Skeletal muscle tissue (tissue), 4 donors: Measurements from ENCODE around the gene TMEM223. TPM values are rescaled to one million over a fixed set of nuclear protein-coding genes. Genes with fewer than 3 reads are reported as not detected.
A peak's percentile ranks its signal among the peaks of the same experiment; 100 is the strongest.

Source experiments
- H3K27ac ChIP-seq: one replicate; pipeline ENCODE4 v1.7.0; 2013; ENCODE audit warnings: mild to moderate bottlenecking, low read depth, low read length, inconsistent platforms
- H3K27me3 ChIP-seq, 3 donors: one replicate each; pipeline ENCODE4 v1.7.0; 2013; ENCODE audit warnings: low read length in 3 of 3; ENCODE audit not compliant: control insufficient read depth in 3 of 3, insufficient read depth in 3 of 3
- H3K36me3 ChIP-seq, 3 donors: one replicate each; pipeline ENCODE4 v1.7.0; 2013; ENCODE audit warnings: low read length in 3 of 3; ENCODE audit not compliant: control insufficient read depth in 3 of 3, insufficient read depth in 3 of 3
- H3K4me1 ChIP-seq, 3 donors: one replicate each; pipeline ENCODE4 v1.7.0; 2013; ENCODE audit warnings: low read length in 3 of 3, mild to moderate bottlenecking in 3 of 3; ENCODE audit not compliant: control insufficient read depth in 3 of 3, insufficient read depth in 3 of 3
- H3K4me3 ChIP-seq, 3 donors: one replicate each; pipeline ENCODE4 v1.7.0; 2013; ENCODE audit warnings: low read length in 3 of 3
- H3K9ac ChIP-seq, 3 donors: one replicate each; pipeline ENCODE4 v1.7.0; 2013; ENCODE audit warnings: low read length in 3 of 3, mild to moderate bottlenecking in 3 of 3, moderate library complexity in 2 of 3, low read depth in 1 of 3
- H3K9me3 ChIP-seq, 3 donors: one replicate each; pipeline ENCODE4 v1.7.0; 2013; ENCODE audit warnings: low read length in 3 of 3; ENCODE audit not compliant: control insufficient read depth in 3 of 3
- total RNA-seq: library from RNA; depleted of rRNA; stranded (reverse); fragments of >200 nt; gene quantifications from one replicate; pipeline ENCODE4 v1.2.3, GENCODE V29; 2014
- donor health status: Osteomylitis.

Gene TMEM223
- total RNA-seq, 1 donor from 2014 or later, result 20.9 TPM

DNA sequence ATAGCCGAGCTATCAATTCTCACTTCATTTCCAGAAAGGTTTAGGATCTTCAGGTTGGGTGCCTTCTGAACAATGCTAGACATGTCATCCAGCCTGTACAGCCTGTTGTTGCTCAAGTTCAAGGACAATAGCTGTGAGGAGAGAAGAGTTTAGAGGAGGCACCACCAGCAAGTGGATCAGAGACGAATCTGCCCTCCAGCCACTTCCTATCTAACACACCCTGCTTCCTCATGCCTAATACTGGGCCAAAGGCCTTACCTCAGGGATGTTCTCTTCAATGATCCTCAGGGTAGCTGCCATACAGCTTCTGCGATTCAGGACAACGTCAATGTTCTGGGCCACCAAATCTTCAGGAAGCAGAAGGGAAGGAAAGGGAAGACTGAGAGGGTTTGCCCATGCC, 9.3 kb upstream of the TMEM223 start:
- Histone ChIP-seq H3K9me3 (no peaks in the 10 kb centered on the region), H3K27ac (no peak overlapping the region), H3K4me3 (no peak overlapping the region), H3K9ac (no peak overlapping the region), H3K4me1 (peaks cover 12 to 18% (median 18%) of the 10 kb centered on the region in 3 donors), H3K36me3 (peaks cover 66 to 73% (median 66%) of the 10 kb centered on the region in 3 donors), H3K27me3 (no peaks in the 10 kb centered on the region)

DNA sequence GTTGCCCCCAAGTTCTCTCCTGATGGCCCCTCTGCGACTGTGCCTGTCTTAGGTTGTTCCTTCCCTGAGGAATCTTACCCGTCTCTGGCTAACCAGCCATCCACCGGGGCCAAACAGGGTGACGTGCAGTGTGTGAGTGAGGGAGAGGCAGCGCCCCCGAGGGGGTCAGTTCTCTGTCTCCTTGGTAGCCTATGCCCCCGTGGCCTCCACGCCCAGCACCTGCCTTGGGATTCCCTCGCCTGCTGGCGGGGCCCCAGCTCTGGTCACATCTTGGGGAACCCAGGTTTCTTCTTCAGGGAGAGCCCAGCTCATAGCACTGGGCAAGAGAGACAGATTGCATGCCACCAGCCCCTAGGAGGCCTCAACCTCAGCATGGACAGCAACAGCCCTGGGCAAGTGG, 7.7 kb upstream of the TMEM223 start:
- Histone ChIP-seq H3K4me1 (peaks cover 10 to 13% (median 13%) of the 10 kb centered on the region in 3 donors), H3K4me3 (no peak overlapping the region), H3K27ac (no peak overlapping the region), H3K9ac (peak overlapping the region in 1 of 3 donors; percentile 25), H3K36me3 (peaks cover 78 to 87% (median 81%) of the 10 kb centered on the region in 3 donors), H3K9me3 (no peaks in the 10 kb centered on the region), H3K27me3 (no peaks in the 10 kb centered on the region)

DNA sequence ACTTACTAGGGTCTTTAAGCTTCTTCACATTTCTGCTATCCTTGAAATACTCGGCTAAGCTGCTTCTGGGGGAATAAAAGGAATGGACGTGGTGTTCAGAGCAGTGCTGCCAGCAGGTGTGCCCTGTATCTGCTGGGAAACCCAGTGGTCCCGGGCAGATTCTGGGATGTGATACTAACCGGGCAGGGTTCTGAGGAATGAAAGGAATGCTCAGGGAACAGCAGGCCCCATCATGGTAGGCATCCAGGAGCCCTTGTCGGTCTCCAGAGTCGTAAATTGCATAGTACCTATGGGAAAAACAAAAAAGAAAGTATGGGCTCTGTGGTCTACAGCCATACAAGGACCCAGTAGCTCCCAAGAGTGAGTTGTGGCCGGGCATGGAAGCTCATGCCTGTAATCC, 4.5 kb upstream of the TMEM223 start:
- no peaks in the 10 kb centered on the region for H3K27me3 ChIP-seq
- H3K27ac ChIP-seq, result no peak overlapping the region
- peaks cover 9 to 12% (median 12%) of the 10 kb centered on the region in 3 donors for H3K4me1 ChIP-seq
- peaks cover 73 to 83% (median 77%) of the 10 kb centered on the region in 3 donors for H3K36me3 ChIP-seq
- no peak overlapping the region for H3K9ac ChIP-seq
- no peaks in the 10 kb centered on the region for H3K9me3 ChIP-seq
- H3K4me3 ChIP-seq, result no peak overlapping the region

DNA sequence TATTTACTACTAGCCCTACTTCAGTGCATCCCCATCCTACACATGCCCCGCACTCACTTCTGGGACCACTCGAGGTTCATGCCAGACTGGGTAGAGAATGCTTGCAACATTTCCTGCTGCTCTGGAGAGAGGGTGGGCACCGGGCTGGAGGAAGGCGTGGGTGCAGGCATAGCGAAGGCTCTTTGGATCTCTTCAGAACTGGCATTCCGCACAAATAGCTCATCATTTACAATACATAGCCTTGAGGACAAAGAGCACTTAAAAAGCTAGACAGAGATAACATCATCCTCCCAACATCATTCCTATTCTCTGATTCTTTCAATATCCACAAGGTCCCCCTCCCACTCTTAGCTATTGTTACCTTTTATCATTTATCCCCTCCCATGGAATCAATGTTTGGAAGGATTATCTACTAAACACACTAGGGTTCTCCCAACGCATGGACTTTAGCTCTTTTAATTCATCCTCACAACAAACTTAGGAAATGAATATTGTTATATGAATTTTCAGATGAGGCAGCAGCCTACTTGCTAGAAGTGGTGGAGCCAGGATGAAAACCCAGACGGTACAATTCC, 2.5 kb upstream of the TMEM223 start:
- peaks cover 60 to 73% (median 73%) of the 10 kb centered on the region in 3 donors for H3K36me3 ChIP-seq
- H3K27me3 ChIP-seq, result no peaks in the 10 kb centered on the region
- H3K27ac ChIP-seq, result no peak overlapping the region

DNA sequence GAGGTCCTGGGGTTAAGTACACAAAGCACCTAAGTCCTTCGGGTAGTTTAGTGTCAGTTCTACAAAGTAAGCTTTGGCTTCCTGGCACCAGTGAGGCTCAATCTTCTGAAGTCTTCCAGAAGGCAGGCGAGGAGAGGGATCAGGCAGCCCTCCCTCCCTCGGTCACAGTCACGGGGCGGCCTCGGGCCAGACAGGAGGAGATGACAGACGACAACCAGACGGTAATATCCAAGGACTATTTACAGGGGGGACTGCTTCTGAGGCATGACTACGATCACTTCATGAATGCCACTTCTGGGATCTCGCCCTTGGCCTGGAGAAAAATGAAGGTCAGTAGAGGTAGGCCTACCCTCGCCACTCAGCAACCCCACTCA, 383 bp upstream of the TMEM223 start:
- Histone ChIP-seq H3K9ac (peak overlapping the region; percentile 43 to 97 (median 87)), H3K9me3 (no peaks in the 10 kb centered on the region), H3K4me1 (peaks cover 29 to 51% (median 36%) of the 10 kb centered on the region in 3 donors), H3K4me3 (peak overlapping the region; percentile 85 to 94 (median 91)), H3K27ac (peak overlapping the region; percentile 37), H3K36me3 (peaks cover 52 to 62% (median 59%) of the 10 kb centered on the region in 3 donors), H3K27me3 (no peaks in the 10 kb centered on the region)

More for the DNA sequence above, 2.5 kb upstream of the TMEM223 start:
- Histone ChIP-seq H3K4me1 (peaks cover 15 to 31% (median 28%) of the 10 kb centered on the region in 3 donors), H3K9ac (no peak overlapping the region), H3K9me3 (no peaks in the 10 kb centered on the region), H3K4me3 (no peak overlapping the region)

DNA sequence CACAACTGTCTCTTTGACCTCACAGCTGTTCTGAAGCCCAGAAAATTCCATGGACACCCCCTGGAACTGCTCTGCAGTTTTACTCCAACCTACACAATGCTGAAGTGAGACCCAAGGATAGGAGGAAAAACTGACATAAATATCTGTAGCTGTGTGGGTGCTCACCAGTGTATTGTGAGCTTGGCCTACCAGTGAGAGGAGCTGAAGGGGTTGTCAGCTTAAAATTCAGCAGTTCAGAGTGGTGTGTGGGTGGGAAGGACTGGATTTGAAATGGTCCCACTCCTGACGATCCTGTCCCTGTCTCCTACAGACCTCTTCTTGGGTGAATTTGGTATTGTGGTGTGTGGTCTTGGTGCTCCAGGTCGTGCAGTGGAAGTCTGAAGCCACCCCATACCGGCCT, 2.2 kb downstream of the TMEM223 start:
- Histone ChIP-seq H3K27ac (no peak overlapping the region), H3K4me3 (no peak overlapping the region), H3K27me3 (no peaks in the 10 kb centered on the region), H3K4me1 (peaks cover 38 to 64% (median 44%) of the 10 kb centered on the region in 3 donors), H3K9ac (no peak overlapping the region), H3K9me3 (no peaks in the 10 kb centered on the region), H3K36me3 (peaks cover 31 to 38% (median 34%) of the 10 kb centered on the region in 3 donors)

DNA sequence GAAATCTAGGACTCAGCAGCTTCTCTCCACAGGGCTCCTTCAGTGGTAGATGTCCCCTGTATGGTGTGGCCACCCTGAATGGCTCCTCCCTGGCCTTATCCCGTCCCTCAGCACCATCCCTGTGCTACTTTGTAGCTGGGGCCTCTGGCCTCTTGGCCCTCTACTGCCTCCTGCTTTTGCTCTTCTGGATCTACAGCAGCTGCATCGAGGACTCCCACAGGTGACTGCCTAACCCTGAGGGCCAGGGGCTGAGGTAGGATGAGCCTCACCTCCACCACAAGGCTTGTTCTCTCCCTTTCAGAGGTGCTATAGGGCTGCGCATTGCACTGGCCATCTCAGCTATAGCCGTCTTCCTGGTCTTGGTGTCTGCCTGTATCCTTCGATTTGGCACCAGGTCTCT, 2.8 kb downstream of the TMEM223 start:
- peak overlapping the region in 2 of 3 donors; percentile 13 to 15 for H3K4me3 ChIP-seq
- peaks cover 25 to 32% (median 29%) of the 10 kb centered on the region in 3 donors for H3K36me3 ChIP-seq

DNA sequence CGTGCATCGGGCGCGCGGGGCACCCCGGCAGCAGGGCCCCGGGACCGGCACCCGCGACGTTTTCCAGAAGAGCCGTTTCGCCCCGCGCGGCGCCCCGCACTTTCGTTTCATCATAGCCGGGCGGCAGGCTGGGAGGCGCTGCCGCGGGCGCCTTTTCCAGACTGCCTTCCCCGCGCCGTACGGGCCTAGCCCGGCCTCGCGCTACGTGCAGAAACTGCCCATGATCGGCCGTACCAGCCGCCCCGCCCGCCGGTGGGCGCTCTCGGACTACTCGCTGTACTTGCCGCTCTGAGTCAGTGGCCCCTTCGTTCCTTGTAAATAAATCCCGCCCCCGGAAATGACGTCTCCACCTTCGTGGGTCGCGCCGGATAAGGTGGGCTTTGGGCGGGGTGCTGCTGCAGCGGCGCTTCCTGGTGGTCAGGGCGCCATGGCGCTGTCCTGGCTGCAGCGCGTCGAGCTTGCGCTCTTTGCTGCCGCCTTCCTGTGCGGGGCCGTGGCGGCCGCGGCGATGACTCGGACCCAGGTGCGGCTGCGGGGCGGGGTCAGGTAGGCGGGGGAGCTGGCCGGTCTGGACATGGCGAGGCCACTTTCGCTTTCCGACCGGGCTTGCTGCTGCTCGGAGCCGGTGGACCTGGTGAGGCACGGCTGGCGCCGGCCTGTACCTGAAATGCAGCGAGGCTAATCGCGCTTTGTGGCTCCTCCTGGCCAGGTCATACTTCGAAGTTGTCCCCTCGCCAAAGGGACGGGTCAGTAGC, 4.6 kb downstream of the TMEM223 start, which contains the start of gene TMEM179B:
Gene TMEM179B, plus strand, starts transcription at position 398 of the 755 bp plus-strand sequence. Its CDS starts 30 bp downstream, at position 428.
- Histone ChIP-seq H3K36me3 (peaks cover 23 to 30% (median 29%) of the 10 kb centered on the region in 3 donors), H3K27ac (peak within 1 kb of the TSS; percentile 93), H3K9me3 (no peaks in the 10 kb centered on the region), H3K27me3 (no peaks in the 10 kb centered on the region), H3K4me3 (peak within 1 kb of the TSS; percentile 79 to 98 (median 92)), H3K4me1 (peaks cover 34 to 58% (median 38%) of the 10 kb centered on the region in 3 donors), H3K9ac (peak within 1 kb of the TSS; percentile 70 to 97 (median 95))

More for the DNA sequence above, 2.8 kb downstream of the TMEM223 start:
- peaks cover 38 to 64% (median 44%) of the 10 kb centered on the region in 3 donors for H3K4me1 ChIP-seq
- H3K9me3 ChIP-seq, result no peaks in the 10 kb centered on the region
- no peaks in the 10 kb centered on the region for H3K27me3 ChIP-seq
- H3K9ac ChIP-seq, result peak overlapping the region in 1 of 3 donors; percentile 45
- no peak overlapping the region for H3K27ac ChIP-seq

DNA sequence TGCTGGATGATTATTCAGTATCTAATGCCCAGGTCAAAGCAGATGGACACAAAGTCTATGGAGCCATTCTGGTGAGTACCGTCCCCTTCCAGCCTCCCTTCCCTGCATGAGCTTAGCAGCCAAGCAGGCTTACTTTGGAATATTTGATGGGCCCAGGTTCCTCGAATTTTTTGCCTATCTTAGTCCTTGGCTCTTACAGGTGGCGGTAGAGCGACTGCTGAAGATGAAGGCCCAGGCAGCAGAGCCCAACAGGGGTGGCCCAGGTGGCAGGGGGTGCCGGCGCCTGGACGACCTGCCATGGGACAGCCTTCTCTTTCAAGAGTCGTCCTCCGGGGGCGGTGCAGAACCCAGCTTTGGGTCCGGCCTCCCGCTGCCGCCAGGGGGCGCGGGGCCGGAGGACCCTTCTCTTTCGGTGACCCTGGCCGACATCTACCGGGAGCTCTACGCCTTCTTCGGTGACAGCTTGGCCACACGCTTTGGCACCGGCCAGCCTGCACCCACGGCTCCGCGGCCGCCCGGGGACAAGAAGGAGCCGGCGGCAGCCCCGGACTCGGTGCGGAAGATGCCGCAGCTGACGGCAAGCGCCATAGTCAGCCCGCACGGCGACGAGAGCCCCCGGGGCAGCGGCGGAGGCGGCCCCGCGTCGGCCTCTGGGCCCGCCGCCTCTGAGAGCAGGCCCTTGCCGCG, 5.3 kb downstream of the TMEM223 start:
- H3K27ac ChIP-seq, result peak overlapping the region; percentile 93
- peak overlapping the region; percentile 79 to 98 (median 92) for H3K4me3 ChIP-seq
- peaks cover 30 to 53% (median 33%) of the 10 kb centered on the region in 3 donors for H3K4me1 ChIP-seq
- peak overlapping the region; percentile 70 to 97 (median 95) for H3K9ac ChIP-seq
- peaks cover 27 to 34% (median 32%) of the 10 kb centered on the region in 3 donors for H3K36me3 ChIP-seq
- no peaks in the 10 kb centered on the region for H3K9me3 ChIP-seq
- no peaks in the 10 kb centered on the region for H3K27me3 ChIP-seq
